Measurements from ENCODE around the gene EPAS1. TPM values are rescaled to one million over a fixed set of nuclear protein-coding genes. Genes with fewer than 3 reads are reported as not detected.

Gene EPAS1
- total RNA-seq, 4 donors from 2014 or later = 126 to 249 (median 148) TPM

GRCh38 chr2:46328291-46328690 lies 31.1 kb downstream of the EPAS1 start:
- WGBS, 2 donors = 88 to 95% methylated on average over 1 of the region's 1 CpG
- no peak overlapping the region for H3K4me3 ChIP-seq (ENCODE audit: low read depth, poor library complexity, severe bottlenecking)
- intact Hi-C loops (cut with DNase I; ENCODE audit: low total_unique reads) = no loop called here
- DNase-seq (ENCODE audit: low spot score in 2 of 2) = no peak
- no peak for TF ChIP-seq CTCF (IDR thresholded peaks at IDR 0.05)
- TF ChIP-seq POLR2A (IDR thresholded peaks at IDR 0.05) = no peak

GRCh38 chr2:46328829-46329228 lies 31.6 kb downstream of the EPAS1 start:
- intact Hi-C loops (cut with DNase I; ENCODE audit: low total_unique reads) = no loop called here
- no peak for TF ChIP-seq CTCF (IDR thresholded peaks at IDR 0.05)
- no peak for TF ChIP-seq POLR2A (IDR thresholded peaks at IDR 0.05)
- no peak for DNase-seq (ENCODE audit: low spot score in 2 of 2)
- WGBS, 2 donors = 89 to 100% methylated on average over 1 of the region's 1 CpG
- H3K4me3 ChIP-seq (ENCODE audit: low read depth, poor library complexity, severe bottlenecking) = no peak overlapping the region

GRCh38 chr2:46329340-46329739 lies 32.1 kb downstream of the EPAS1 start:
- DNase-seq (ENCODE audit: low spot score in 2 of 2) = no peak
- WGBS, 2 donors = 88 to 95% methylated on average over 11 to 13 of the region's 13 CpGs
- no peak overlapping the region for H3K4me3 ChIP-seq (ENCODE audit: low read depth, poor library complexity, severe bottlenecking)
- intact Hi-C loops (cut with DNase I; ENCODE audit: low total_unique reads) = no loop called here
- TF ChIP-seq CTCF (IDR thresholded peaks at IDR 0.05) (no peak), POLR2A (IDR thresholded peaks at IDR 0.05) (no peak)

GRCh38 chr2:46329803-46330775 lies 32.9 kb downstream of the EPAS1 start:
- TF ChIP-seq CTCF (IDR thresholded peaks at IDR 0.05) (no peak), POLR2A (IDR thresholded peaks at IDR 0.05) (no peak)
- whole genome bisulfite sequencing, 2 donors = 47 to 54% methylated on average over 7 of the region's 7 CpGs
- H3K4me3 ChIP-seq (ENCODE audit: low read depth, poor library complexity, severe bottlenecking) = no peak overlapping the region
- DNase-seq (ENCODE audit: low spot score in 2 of 2) = no peak
- intact Hi-C loops (cut with DNase I; ENCODE audit: low total_unique reads) = no loop called here

- H3K4me3 ChIP-seq (ENCODE audit: low read depth, poor library complexity, severe bottlenecking) = no peak overlapping the region
- intact Hi-C loops (cut with DNase I; ENCODE audit: low total_unique reads) = no loop called here
- TF ChIP-seq POLR2A (IDR thresholded peaks at IDR 0.05) (no peak), CTCF (IDR thresholded peaks at IDR 0.05) (no peak)
- DNase-seq (ENCODE audit: low spot score in 2 of 2) = no peak
- 39 to 42% methylated on average over 8 of the region's 8 CpGs for WGBS, 2 donors
These were observed 34.0 kb downstream of the EPAS1 start for GRCh38 chr2:46331109-46331766.
